Activated CD4-positive, alpha-beta T cell treated with anti-CD3 and anti-CD28 coated beads, Interleukin-2, amount 10 ng/mL, durations not matched to agents 24 days and 14 days (primary cell): Measurements from ENCODE around the gene RNF43. TPM values are rescaled to one million over a fixed set of nuclear protein-coding genes. Genes with fewer than 3 reads are reported as not detected.

Experiments used
- DNase-seq: peaks from one replicate; pipeline ENCODE4 v3.0.0; 2022
- H3K27ac Mint-ChIP-seq: one replicate; pipeline ENCODE4 v1.8.0; 2022; ENCODE audit warnings: mild to moderate bottlenecking, mixed read lengths
- H3K27me3 Mint-ChIP-seq: one replicate; pipeline ENCODE4 v1.8.0; 2022; ENCODE audit warnings: mixed read lengths
- H3K36me3 Mint-ChIP-seq: one replicate; pipeline ENCODE4 v1.8.0; 2022; ENCODE audit warnings: low read depth, mild to moderate bottlenecking, mixed read lengths
- H3K4me1 Mint-ChIP-seq: one replicate; pipeline ENCODE4 v1.8.0; 2021; ENCODE audit warnings: mixed read lengths
- H3K4me3 Mint-ChIP-seq: one replicate; pipeline ENCODE4 v1.8.0; 2022; ENCODE audit warnings: mild to moderate bottlenecking, moderate library complexity, mixed read lengths
- H3K9me3 Mint-ChIP-seq: one replicate; pipeline ENCODE4 v1.8.0; 2021; ENCODE audit warnings: mixed read lengths
- intact Hi-C: fragments of 100-400 bp; cut with micrococcal nuclease; formaldehyde crosslinking; loops from one replicate; pipeline ENCODE4 v1.15.1; 2023
- total RNA-seq: library from RNA; stranded (reverse); gene quantifications from 2 replicates; pipeline ENCODE4 v1.2.3, GENCODE V29; 2022

The RNF43 gene
- total RNA-seq, 1 donor from 2014 or later: 1.6 TPM

GRCh38 chr17:58373003-58373402 is 44.3 kb downstream of the RNF43 start:
- intact Hi-C loops: no loop called here
- Mint-ChIP-seq H3K36me3 (peaks cover 3% of the 10 kb centered on the region), H3K27ac (no peak overlapping the region), H3K27me3 (no peaks in the 10 kb centered on the region), H3K4me1 (peaks cover 8% of the 10 kb centered on the region), H3K9me3 (no peaks in the 10 kb centered on the region), H3K4me3 (no peak overlapping the region)
- no peak for DNase-seq

GRCh38 chr17:58371300-58371950 is 45.9 kb downstream of the RNF43 start:
- no peak for DNase-seq
- intact Hi-C loops: no loop called here
- H3K27ac Mint-ChIP-seq: no peak overlapping the region
- no peaks in the 10 kb centered on the region for H3K9me3 Mint-ChIP-seq
- H3K27me3 Mint-ChIP-seq: no peaks in the 10 kb centered on the region
- no peak overlapping the region for H3K4me3 Mint-ChIP-seq
- H3K4me1 Mint-ChIP-seq: no peaks in the 10 kb centered on the region
- peaks cover 3% of the 10 kb centered on the region for H3K36me3 Mint-ChIP-seq

- Mint-ChIP-seq H3K27ac (no peak overlapping the region), H3K27me3 (no peaks in the 10 kb centered on the region), H3K4me1 (no peaks in the 10 kb centered on the region), H3K9me3 (no peaks in the 10 kb centered on the region), H3K4me3 (no peak overlapping the region), H3K36me3 (peaks cover 3% of the 10 kb centered on the region)
- DNase-seq: no peak
- intact Hi-C loops: no loop called here
Observed at GRCh38 chr17:58370716-58371115, 46.6 kb downstream of the RNF43 start.

DNA sequence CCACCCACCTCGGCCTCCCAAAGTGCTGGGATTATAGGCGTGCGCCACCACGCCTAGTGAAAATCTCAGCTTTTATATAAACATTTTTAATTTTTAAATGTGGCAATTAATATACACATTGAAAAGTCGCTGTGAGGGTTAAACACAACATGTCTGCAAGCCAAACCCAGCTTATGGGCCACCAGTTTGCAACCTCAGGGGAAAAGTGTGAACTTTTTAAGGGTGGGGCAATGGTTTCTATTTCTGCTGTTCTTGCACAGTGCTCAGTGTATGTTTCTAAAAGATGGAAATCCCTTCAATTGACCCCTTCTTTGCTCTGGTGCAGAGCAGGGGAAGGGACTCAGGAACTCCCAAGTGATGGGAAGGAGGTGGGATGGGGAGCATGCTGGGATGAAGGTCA is 47.0 kb downstream of the RNF43 start:
- no peaks in the 10 kb centered on the region for H3K9me3 Mint-ChIP-seq
- H3K4me1 Mint-ChIP-seq: no peaks in the 10 kb centered on the region
- H3K27me3 Mint-ChIP-seq: no peaks in the 10 kb centered on the region
- no peak overlapping the region for H3K4me3 Mint-ChIP-seq
- H3K36me3 Mint-ChIP-seq: peaks cover 3% of the 10 kb centered on the region
- DNase-seq: no peak
- intact Hi-C loops: no loop called here
- no peak overlapping the region for H3K27ac Mint-ChIP-seq

DNA sequence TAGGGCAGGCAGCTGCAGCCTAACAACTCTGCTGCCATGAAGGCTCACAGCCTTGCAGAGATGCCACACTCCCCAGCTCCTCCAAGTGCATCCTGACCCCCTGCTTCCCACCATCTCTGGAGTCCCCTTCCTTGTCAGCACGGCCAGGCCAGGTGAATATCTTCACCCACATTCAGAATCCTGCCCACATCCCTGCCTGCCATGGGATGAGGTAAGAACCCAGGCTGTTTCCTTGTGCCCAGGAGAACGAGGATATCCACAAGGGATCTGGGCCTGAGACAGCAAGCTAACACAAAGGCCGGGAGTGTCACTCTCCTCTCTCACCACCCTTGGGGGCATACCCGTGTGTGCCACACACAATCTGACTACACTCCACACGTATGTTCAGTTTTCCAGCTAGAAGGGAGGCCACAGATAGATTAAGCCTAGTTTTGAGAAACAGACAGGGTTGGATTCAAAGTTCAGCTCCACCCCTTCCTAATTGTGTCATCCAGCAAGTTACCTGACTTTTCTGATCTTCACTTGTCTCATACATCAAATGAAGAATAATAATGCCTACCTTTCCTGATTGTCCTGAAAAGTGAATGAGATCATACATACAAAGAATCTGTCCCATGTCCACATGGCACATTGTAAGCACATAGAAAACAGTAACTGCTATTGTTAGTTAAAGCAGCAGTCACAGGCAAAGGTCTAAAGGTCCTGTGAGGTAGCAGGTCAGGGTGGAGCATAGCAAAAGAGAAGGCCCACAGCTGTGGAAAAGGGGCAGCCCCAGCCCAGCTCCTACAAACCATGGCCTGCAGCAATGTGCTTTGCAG is 47.9 kb downstream of the RNF43 start:
- Mint-ChIP-seq H3K27me3 (no peaks in the 10 kb centered on the region), H3K4me3 (no peak overlapping the region), H3K27ac (no peak overlapping the region), H3K9me3 (no peaks in the 10 kb centered on the region), H3K36me3 (peaks cover 3% of the 10 kb centered on the region), H3K4me1 (no peaks in the 10 kb centered on the region)
- intact Hi-C loops: no loop called here
- no peak for DNase-seq

DNA sequence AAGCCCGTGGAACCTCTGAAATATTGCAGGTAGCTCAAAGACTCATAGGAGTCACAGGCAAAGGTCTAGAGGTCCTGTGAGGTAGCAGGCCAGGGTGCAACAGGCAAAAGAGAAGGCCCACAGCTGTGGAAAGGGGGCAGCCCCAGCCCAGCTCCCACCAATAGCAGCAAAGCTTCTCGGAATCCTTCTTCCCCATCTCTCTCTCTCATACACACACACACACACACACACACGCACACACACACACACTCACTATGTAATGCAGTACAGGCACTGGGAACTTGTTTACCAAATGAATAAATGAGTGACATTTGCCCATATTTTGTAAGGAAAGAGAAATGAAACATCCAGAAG is 48.5 kb downstream of the RNF43 start:
- Mint-ChIP-seq H3K4me1 (no peaks in the 10 kb centered on the region), H3K27me3 (no peaks in the 10 kb centered on the region), H3K36me3 (peaks cover 3% of the 10 kb centered on the region), H3K27ac (no peak overlapping the region), H3K9me3 (no peaks in the 10 kb centered on the region), H3K4me3 (no peak overlapping the region)
- intact Hi-C loops: no loop called here
- DNase-seq: no peak

Other genes starting within 250 kb of the RNF43 start
- not detected in 2 replicates for gene EPX, start 224.8 kb downstream of the RNF43 start, total RNA-seq
- 21.7 and 23.1 TPM in 2 replicates for gene MKS1, start 198.3 kb downstream of the RNF43 start, total RNA-seq
- gene LPO, start 178.9 kb downstream of the RNF43 start, total RNA-seq: not detected in 2 replicates
- gene MPO, start 136.6 kb downstream of the RNF43 start, total RNA-seq: not detected in 2 replicates
- gene TSPOAP1, start 88.7 kb downstream of the RNF43 start, total RNA-seq: 22.6 and 23.6 TPM in 2 replicates
- 139 and 143 TPM in 2 replicates for gene SUPT4H1, start 65.3 kb downstream of the RNF43 start, total RNA-seq
- 0.80 and 0.91 TPM in 2 replicates for gene HSF5, start 70.9 kb upstream of the RNF43 start, total RNA-seq
- gene MTMR4, start 97.1 kb upstream of the RNF43 start, total RNA-seq: 84.2 and 89.0 TPM in 2 replicates